Measurements from ENCODE around the gene VSTM2B.

The VSTM2B gene

DNA sequence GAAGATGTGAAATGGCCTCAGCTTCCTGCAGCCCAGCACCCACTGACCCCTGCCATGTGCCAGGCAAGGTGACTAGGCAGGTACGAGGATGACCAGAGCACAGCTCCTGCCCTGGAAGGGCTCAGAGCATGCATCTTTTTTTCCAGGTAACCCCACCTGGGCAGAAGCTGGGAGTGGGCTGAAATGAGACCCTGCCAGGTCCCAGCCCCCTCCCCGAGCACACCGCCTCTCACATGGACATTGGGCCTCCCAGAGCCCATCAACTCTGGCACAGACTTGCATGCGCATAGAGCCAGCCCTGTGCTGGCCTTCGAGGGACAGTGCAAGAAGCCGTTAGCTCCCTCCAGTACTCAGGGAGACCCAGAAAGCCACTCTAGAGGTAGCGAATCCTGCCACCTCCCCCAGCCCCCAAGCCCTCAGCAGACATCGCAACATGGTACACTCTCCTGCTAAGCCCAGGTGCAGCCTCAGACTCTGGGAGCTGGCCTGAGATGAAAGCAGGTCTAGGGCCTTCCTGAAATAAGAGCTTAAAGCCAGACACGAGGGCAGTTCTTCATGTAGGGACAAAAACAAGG, 8.9 kb upstream of the VSTM2B start:
- no peak for DNase-seq

DNA sequence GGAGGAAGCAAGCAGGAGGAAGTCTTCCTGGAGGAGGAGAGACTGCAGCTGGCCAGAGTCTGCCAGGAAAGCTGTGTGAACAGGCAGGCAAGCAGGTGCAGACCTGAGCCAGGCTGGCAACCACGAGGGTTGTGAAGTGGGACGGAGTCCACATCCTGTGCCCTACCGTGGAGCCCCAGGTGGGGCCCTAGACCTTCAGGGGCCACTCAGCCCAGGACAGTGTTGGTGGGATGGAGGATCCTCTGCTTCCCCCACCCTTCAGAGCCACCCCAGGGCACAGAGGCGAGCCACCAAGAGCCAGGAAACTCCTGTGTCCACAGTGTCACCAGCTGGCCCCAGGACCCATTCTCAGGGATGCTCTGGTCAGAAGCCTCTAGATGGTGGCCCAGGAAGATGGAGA, 8.4 kb upstream of the VSTM2B start:
- DNase-seq: no peak

DNA sequence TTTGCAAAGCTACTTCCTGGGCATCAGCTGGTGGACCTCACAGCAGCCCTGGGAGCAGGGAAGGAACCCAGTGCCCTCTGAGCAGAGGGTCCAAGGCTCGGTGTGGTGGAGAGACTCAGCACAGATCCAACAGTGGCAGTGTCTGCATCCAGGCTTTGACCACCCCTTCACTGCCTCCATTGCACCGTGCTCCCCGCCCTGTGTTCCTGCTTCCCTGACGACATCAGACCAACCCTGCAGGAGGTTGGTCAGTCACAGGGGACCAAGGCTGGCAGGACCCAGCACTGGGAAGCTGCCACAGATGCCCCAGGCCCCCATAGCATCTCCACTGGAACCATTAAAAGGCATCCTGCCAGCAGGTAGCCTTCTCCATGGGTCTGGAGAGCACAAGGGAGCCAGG, 7.8 kb upstream of the VSTM2B start:
- no peak for DNase-seq

DNA sequence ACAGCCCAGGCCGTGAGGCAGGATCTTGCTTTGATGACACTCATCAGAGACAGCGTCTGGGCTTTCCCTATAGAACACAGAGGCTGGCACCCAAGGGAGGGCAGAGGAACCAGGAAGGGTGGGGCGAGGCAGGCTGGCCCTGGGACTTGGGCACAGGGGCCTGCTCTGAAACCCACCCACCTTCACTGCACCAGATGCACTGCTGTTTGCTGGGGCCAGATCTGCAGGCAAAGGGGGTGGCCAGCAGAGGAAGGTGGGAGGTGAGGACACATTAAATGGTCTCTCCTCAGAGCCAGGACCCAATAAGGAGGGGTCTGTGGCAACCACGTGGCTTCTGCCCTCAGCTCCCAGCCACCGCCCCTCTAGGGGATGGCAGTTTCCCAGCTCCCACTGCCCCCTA, 6.6 kb upstream of the VSTM2B start:
- DNase-seq: no peak

DNA sequence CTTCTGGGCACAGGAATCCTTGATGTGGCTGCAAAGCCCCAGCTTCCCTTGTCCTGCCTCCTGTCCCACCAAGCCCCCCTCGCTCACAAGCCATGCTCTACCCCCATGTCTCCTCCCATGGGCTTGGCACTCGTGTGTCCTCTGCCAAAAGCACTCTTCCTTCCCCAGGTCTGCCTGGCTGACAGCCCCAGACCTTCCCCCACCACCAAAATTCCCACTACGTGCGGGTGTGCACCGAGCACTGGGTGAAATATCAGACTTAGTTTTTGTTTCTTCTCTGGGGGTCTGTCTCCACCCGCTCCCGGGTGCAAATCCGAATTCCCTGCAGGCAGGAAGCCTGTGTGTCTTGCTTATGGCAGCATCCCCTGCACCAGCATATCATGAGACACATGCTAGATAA, 5.9 kb upstream of the VSTM2B start:
- no peak for DNase-seq

DNA sequence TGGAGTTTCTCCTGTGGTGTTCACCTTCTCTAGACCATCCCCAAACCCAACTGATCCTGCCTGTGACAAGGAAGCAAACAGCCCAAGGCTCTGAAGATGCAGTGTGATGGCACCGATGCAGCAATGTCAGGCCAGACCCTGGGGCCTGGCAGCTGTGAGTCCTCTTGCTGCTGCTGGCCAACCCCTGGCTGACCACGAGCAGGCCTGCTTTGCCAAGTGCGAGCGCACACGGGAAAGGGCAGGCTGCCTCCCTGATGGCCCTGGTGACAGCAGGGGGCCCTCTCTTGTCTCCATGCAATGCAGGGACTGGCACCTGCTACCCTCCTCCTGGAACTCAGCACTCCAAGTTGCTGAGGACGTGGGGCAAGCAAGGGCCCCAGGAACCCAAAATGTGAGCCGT, 5.4 kb upstream of the VSTM2B start:
- no peak for DNase-seq

DNA sequence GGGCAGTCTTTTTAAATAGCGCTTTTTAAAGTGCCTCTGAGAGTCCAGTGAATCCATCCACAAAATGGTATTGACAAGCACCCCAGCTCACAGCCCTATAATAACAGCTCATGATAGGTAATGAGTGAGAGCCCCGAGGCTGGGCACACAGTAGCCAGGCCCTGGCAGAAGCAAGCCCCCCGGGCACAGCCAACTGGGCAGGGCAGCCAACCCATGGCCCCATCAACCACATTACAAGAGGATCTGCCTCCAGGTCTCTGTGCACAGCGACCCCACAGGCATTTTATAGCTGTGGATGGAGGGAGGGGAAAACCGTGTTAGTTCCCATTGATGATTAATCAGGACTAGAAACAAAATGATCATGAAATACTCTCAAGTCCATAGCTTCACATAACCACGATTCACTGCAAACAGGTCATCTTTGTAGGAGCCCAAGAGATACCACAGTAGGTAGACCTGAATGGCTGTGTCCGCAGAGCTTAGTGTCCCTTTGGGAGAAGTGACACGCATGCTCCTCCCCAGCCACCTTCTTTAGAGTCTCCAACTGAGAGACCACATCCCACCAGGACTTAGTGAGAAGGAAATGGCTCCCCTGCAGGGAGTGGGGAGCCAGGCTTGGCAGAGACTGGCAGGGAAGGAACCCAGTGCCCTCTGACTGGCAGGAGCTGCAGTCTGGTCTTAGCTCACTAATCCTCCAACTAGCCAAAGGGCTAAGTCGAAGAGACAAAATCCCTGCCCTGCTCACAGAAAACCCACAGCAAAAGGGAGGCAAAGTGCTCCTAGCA, 4.3 kb upstream of the VSTM2B start:
- no peak for DNase-seq

DNA sequence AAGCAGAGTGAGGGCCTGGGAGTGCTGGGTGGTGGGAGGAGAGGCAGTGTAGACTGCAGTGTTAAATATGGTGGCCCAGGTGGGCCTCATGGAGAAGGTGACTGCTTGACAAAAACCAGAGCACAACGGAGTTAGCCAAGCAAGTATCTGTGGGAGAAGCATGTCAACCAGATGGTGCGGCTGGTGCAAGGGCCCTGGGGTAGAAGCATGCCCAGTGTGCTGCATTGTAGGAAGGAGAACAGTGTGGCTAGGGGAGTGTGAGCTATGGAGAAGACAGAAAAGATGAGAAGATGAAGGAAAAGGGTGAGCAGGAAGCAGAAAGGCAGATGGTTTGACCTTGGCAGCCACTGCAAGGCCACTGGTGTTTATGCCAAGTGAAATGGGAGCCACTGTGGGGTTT, 2.2 kb upstream of the VSTM2B start:
- DNase-seq: no peak

DNA sequence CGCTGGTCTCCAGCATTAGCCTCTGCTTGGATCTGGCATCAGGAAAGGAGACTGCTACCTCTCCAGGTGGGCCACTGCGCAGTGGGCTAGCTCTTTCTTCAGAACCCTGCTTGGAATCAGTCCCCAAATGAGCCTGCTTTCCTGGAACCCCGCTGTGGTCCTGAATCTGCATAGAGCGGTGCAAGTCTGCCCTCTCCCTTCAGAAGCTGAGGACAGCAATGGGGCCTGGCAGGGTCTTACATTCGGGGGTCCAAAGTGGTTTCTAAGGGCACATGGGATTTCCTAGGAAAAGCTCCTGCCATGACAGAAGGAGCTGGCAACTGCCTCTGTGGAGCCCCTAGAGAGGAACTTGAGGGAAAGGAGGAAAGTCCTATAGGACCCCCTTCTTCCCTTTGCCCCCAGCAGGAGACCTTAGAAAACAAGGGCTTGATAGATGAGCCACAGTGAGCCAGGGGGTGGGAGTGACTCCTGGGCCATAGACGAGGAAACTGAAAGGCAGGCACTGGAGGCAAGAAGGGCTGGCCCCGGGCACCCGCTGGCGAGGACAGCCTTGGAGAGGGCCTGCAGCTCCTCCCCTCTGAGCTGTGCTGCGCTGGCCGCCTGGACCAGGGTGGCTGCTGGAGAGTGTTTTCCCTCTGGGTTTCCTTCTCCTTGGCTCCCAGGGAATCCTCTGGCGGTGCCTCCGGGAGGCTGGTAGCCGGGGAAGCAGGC, 1.4 kb upstream of the VSTM2B start:
- DNase-seq: no peak

DNA sequence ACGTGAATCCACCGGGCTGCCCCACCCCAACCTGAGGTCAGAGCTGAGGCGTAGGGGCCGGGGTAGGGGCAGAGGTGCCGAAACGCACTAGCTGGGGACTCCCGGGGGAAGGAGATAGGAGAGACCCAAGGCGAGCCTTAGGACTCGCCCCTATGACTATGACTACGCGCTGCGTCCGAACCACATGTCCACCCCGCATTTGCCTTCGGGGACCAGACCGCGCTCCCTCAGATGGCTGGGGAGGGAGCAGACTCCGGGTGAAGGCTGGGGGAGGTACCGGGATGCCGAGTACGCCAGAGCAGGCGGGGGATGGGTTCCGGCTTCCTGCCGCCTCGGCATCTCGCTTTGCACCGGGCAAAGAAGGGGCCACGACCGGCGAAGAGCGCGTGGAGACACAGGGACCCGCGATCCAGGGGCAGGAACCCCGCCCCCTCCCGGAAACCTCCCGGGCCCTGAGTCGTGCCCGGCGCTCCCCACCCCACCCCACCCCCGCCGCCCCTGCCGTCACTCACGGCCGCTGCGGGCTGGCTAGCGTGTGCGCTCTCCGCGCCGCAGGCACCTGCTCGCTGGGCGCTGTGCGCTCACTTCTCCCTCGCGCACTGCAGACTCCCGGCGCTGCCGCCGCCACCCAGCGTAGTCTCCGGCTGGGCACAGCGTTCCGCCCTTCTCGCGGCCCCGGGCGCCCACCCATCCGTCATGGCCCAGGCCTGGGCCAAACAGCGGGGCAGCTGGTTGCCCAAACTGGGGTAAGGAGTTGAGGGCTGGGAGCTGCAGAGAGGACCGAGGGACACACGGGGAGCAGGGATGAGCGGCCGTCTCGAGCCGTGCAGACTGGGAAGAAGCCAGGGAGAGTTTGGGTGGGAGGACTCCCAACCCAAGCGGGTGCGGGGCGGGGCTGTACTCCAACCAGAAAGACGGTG, 622 bp upstream of the VSTM2B start:
- no peak for DNase-seq

DNA sequence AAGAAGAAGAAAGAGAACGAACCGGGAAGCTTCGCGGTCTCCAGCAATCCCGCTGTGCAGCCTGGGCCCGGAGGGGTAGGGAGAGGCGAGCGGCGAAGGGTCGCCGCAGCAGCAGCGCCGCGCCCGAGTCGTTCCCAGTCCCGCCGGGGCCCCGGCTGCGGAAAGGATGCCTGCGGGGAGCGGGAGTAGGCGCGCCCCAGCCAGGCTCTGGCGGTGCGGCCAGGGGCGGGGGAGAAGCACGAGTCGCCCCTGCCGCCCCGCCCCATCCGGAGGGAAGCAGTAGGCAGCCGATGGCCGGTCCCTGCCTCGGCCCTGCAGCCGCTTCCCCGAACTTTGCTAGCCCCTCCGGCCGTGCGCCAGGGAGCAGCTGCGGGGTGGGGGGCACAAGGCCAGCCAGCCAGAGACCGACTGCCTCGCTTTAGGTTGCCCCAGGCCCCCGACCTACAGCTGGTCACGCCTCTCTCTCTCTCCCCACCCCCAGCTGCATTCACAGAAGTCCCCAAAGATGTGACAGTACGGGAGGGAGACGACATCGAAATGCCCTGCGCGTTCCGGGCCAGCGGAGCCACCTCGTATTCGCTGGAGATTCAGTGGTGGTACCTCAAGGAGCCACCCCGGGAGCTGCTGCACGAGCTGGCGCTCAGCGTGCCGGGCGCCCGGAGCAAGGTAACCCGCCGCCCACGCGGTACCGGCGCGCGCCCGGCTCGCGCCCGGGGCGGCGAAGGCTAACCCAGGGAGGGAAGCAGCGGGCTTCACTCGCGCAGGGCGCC, 1.1 kb downstream of the VSTM2B start:
- DNase-seq: no peak

DNA sequence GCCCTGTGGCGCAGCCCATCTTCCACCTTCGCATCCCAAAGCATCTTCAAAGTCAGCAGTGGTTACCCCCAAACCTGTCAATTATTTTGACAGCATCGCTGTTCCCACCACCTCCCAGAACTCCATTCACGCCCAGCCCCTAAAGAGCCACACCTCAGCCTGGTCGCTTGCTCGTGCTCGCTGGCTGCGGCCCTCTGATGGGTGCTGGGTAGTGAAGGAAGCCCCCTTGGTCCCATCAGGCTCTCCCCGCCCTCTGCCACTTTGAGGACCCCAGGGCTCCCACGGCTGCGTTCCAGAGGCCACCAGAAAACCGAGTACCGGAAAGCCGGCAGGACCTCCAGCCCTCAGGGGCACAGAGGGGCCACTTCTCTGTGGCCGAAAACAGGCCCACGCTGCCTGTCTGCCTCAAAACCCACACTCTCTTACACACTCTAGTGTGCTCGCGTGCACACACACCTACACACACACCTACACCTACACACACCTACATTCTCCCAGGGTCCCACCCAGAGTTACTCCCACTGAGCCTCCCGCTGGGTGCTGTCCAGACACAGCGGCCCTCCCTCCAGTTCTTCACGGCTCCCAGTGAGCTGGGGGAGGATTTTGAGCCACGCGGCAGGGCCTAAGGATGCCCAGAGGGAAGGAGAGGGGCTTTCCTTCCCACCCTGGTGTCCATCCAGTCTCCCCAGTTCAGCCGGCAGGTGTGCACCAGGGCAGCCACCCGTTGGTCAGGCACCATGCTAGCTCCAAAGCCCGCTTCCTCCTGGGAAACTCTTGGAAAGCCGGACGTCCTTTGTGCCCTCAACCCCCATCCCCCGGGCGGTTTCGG, 1.9 kb downstream of the VSTM2B start:
- no peak for DNase-seq

DNA sequence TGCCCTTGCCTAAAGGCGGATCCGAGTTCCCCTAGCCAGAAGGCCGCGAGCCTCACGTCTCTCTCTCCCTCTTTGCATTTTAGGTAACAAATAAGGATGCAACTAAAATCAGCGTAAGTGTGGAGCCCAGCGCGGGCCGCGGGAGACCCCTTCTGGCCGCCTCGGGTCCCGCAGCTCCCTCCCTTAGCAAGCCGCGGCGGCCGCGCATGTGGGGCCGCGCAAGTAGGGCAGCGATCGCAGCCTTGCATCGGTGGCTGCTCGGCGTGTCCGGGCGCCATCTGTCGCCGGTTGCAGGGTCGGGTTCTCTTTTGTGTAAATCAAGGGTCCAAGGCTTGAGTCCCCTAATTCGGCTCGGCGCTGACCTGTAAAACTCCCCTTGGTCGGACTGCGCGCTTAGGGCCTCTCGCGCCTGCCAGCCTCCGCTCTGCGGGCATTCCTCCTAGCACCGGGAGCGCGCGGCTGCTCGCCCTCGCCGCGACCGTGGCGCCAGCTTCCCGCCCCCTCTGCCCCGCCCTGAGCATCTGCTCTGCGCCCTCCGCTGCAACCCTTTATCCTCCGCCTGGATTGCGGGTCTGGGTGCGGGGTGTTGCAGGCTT, 2.7 kb downstream of the VSTM2B start:
- no peak for DNase-seq

DNA sequence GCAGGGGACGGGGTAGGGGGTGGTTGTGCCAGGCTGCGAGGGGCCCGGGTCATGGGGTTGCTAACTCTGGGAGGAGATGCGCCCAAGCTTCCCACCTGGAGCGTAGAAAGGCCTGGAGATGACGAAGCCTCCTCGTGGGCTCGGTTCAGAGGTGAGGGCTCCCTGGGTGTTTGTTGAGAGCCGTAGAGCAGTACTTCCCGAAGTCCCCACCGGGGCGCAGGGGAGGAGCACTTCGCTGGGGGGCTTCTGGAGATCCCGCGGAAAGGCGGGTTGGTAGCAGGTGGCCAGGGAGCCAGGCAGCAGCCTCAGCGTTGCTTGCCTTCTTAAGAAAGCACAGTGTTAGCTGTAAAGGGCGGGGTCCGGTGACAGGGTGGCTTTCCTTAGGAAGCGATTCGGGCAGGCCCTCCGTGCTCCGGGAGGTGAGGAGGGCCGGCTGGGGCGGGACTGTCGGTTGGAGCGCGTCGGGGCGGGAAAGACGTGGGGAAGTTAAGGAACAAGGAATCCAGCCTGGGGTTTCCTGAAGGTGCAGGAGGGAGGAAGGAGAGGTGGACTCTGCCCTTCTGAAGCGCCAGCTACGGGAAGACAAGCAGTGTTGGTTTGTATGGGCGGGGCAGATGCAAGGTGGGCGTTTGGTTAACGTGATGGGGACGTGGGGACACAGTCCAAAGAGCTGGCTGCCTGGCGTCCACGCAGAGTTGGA, 3.3 kb downstream of the VSTM2B start:
- no peak for DNase-seq

DNA sequence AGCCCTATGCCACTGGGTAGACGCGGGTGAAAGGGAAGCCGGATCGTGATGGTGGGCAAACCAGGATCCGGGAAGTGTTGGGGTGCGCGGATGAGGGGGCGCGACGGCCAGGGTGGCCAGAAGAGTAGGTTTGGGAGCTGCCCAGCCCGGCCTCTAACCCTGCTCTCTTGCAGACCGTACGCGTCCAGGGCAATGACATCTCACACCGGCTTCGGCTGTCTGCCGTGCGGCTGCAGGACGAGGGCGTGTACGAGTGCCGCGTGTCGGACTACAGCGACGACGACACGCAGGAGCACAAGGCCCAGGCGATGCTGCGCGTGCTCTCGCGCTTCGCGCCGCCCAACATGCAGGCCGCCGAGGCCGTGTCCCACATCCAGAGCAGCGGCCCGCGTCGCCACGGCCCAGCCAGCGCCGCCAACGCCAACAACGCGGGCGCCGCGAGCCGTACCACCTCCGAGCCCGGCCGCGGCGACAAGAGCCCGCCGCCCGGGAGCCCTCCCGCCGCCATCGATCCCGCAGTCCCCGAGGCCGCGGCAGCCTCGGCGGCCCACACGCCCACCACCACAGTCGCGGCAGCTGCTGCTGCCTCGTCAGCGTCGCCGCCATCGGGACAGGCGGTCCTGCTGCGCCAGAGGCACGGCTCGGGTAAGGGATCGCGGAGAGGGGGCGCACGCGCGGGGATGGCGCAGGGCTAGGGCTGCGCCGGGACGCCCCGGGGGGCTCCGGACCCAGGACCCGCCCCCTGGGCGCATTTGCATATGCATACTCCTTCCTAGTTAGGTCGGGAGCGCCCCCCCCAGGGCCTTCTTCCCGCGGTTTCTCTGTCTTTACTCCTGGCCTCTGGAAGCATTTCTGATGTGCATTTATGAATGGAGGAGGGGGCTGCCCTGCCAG, 4.1 kb downstream of the VSTM2B start:
- DNase-seq: no peak

DNA sequence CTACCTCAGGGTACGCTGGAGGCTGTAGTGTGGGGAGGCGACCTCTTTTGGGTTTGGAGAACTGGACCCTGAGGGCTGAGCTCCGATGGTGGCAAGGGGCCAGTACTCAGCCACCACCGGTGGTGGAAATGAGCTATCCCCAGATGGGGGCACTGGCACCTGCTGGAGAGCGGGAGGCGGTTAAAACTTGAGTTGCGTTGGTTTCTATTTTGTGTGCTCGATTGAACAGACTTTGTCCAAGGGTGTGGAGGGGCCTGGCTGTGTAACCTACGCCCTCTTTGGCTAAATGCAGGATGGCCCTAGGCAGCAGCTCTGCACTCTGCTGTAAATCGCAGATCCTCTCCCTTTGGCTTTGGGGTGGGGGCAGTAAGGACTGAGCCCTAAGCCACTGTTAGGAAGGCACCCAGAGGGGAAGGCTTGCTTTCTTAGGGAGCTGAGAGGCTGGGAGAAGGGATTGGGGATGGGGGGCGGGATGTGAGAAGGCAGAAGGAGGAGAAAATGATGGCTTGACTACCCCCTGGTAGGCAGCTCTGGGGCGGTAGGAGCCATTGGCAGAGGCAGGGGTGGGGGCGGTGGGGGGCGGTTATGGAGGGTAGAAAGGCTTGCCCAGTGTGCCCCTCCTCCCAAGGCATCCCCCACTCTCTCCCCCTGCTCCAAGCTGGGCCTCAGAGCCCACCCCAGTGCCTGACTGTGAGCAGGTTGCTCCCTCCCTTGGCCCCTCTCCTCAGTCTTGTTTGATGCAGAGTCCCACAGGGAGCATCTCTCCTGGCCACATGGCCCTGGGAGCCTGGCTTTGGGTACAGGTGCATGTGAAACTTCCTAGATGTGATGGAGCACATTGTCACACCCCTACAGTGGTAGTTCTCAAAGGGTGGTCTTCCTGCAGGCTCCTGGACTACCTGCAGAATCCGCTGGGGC, 5.0 kb downstream of the VSTM2B start:
- DNase-seq: no peak

DNA sequence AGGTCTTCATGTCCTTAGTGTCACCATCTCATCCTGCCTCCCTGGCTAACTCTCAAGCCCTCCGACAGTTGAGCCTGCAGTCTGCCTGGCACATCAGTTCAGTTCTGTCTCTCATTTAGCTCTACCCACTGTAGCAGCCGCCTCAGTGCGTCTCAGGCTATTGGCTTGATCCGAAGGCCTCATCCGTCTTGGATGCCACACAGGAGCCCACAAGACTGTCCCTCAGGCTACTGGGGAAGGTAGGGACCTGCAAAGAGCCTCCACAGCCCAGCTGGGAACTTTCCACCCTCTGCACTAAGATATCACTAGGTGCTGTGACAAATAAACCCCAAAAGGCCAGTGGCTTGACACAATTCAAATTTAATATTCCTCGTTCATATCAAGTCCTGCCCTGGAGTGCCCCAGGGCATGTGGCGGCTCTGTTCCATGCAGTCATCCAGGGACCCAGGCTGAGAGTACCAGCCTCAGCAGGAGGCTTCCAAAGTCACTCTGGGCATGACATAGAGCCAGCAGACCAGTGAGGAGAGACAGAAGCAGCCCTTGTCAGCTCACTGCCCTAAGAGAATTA, 5.7 kb downstream of the VSTM2B start:
- no peak for DNase-seq

DNA sequence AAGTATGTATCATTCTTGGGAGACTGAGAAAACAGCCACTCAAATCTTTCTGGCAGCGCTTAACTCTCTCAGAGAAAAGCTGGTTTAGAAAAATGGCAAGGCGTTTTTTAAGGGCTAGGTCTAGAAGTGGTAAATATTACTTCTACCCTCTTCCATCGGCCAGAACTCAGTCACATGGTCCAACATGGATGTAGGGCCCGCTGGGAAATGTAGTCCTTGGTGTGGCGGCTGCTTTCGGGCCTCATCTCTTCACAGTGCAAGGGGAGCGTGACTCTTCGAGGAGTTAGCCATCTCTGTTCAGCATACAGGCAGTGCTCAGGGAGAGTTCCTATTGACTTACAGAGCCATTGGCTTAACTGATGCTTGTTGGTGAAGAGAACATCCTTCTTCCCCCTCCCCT, 6.3 kb downstream of the VSTM2B start:
- no peak for DNase-seq
